HUES48 (cell line): ENCODE results near the gene FAM161A.

Experiments
- H3K27ac ChIP-seq: one replicate; pipeline ENCODE4 v1.7.0; 2013; ENCODE audit warnings: low read depth, low read length, inconsistent platforms
- H3K27me3 ChIP-seq: 2 replicates; pipeline ENCODE4 v1.6.1; 2013; ENCODE audit warnings: mild to moderate bottlenecking, low read length; ENCODE audit not compliant: control insufficient read depth, insufficient read depth
- H3K36me3 ChIP-seq: 2 replicates; pipeline ENCODE4 v1.6.1; 2013; ENCODE audit warnings: low read length; ENCODE audit not compliant: control insufficient read depth, insufficient read depth
- H3K4me1 ChIP-seq: 2 replicates; pipeline ENCODE4 v1.6.1; 2013; ENCODE audit warnings: mild to moderate bottlenecking, low read length; ENCODE audit not compliant: control insufficient read depth, insufficient read depth
- H3K4me3 ChIP-seq: 2 replicates; pipeline ENCODE4 v1.5.1; 2013; ENCODE audit warnings: mild to moderate bottlenecking, low read depth, low read length
- H3K9ac ChIP-seq: 2 replicates; pipeline ENCODE4 v1.6.1; 2013; ENCODE audit warnings: mild to moderate bottlenecking, low read depth, low read length, moderate library complexity
- H3K9me3 ChIP-seq: 2 replicates; pipeline ENCODE4 v1.6.1; 2013; ENCODE audit warnings: low read length; ENCODE audit not compliant: control insufficient read depth, insufficient read depth

The FAM161A gene

DNA sequence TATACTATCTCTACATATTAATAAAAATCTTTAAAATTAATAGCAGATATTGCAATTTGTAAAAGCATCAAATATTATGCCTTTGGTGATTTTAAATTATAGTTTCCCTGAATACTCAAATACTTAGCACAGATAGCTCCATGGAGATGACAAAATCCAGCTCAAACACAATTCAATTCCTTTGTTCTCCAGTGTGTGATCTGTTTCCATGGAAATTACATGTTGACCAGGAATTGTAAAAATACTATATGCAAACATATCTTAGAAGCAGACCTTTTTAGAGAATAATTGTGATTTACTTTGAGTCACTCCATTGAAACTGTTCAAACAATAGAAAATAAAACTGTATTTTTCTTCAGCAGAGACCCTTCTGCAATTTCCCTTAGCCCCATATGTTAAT, 68.3 kb downstream of the FAM161A start:
- no peaks in the 10 kb centered on the region for H3K27me3 ChIP-seq
- H3K9me3 ChIP-seq: no peaks in the 10 kb centered on the region
- no peak overlapping the region for H3K9ac ChIP-seq
- H3K27ac ChIP-seq: no peak overlapping the region
- H3K36me3 ChIP-seq: no peaks in the 10 kb centered on the region
- H3K4me3 ChIP-seq: no peak overlapping the region
- H3K4me1 ChIP-seq: no peaks in the 10 kb centered on the region

DNA sequence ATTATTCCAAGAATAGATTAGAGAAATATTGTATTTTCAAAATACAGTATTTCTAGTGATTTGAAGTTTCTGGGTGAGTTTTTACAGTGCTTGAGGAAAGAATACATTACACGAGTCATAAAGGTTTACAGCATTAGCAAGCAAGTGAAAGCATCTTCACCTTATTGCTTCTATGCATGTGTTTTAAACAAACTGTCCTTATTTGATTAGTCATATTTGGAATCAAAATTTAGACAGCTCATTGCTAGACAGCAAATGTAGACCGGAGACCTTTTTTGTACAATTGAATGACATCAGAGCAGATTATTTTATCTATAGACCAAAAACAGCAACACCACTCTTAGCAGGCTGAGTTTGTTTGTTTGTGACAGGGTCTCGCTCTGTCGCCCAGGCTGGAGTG, 69.2 kb downstream of the FAM161A start:
- H3K27me3 ChIP-seq: no peaks in the 10 kb centered on the region
- no peak overlapping the region for H3K4me3 ChIP-seq
- H3K9me3 ChIP-seq: no peaks in the 10 kb centered on the region
- no peak overlapping the region for H3K27ac ChIP-seq
- H3K9ac ChIP-seq: no peak overlapping the region
- no peaks in the 10 kb centered on the region for H3K4me1 ChIP-seq
- H3K36me3 ChIP-seq: no peaks in the 10 kb centered on the region

DNA sequence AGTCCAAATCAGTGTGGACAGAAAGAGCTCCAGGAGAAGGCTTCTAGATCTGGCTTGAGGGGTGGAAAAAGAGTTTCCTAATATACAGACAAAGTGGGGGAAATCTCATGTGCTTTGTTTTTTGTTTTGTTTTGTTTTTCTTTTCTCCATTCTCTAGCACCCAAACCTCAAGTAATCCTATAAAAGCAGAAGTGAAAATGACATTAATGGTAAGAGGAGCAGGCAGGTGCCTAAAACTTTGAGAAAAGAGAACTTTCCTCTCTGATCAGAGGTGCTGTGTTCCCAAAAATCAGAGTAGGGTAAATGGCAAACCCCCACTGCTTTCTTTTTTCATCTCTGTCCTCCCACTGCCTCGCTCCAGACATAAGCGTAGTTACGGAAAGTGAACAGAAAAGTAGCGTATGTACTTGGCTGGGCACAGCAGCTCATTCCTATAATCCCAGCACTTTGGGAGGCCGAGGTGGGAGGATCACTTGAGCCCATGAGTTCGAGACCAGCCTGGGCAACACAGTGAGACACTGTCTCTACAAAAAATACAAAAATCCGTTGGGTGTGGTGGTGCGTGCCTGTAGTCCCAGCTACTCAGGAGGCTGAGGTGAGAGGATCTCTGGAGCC, 77.8 kb downstream of the FAM161A start:
- Histone ChIP-seq H3K27ac (no peak overlapping the region), H3K9ac (no peak overlapping the region), H3K27me3 (no peaks in the 10 kb centered on the region), H3K4me3 (no peak overlapping the region), H3K9me3 (no peaks in the 10 kb centered on the region), H3K36me3 (no peaks in the 10 kb centered on the region), H3K4me1 (no peaks in the 10 kb centered on the region)
